ENCODE measurements around the gene PCNX2. TPM values are rescaled to one million over a fixed set of nuclear protein-coding genes. Genes with fewer than 3 reads are reported as not detected.

Gene PCNX2
- total RNA-seq, 2 experiments from 2014 or later: 46.4 to 49.4 TPM

GRCh38 chr1:233323718-233324117 lies 28.2 kb upstream of the PCNX2 start:
- intact Hi-C loops (cut with DNase I, micrococcal nuclease): loop anchor here in 1 of 2 experiments (2.0 to 10.0 kb wide), 2 partner anchors 27 to 379 kb away; no protein-coding TSS in a partner anchor
- Histone ChIP-seq H3K9me3 (ENCODE audit: control insufficient read depth in 1 of 2, insufficient read depth in 1 of 2, low read length in 2 of 2) (no peaks in the 10 kb centered on the region), H3K36me3 (ENCODE audit: insufficient read depth, low read length) (no peaks in the 10 kb centered on the region), H3K4me3 (ENCODE audit: low read length) (no peak overlapping the region), H3K4me1 (ENCODE audit: insufficient read depth, low read length) (peaks cover 7% of the 10 kb centered on the region), H3K27me3 (ENCODE audit: control insufficient read depth in 1 of 2, insufficient read depth in 2 of 2, low read length in 2 of 2) (no peaks in the 10 kb centered on the region), H3K27ac (ENCODE audit: low read depth in 1 of 2, low read length in 2 of 2) (no peak overlapping the region)
- H3K27me3 Mint-ChIP-seq: peaks cover 6% of the 10 kb centered on the region
- peaks cover 6% of the 10 kb centered on the region for H3K4me1 Mint-ChIP-seq (ENCODE audit: low read depth)
- no peak overlapping the region for H3K4me3 Mint-ChIP-seq
- ATAC-seq (ENCODE audit: poor library complexity) (no peak), DNase-seq (no peak)
- H3K9me3 Mint-ChIP-seq: no peaks in the 10 kb centered on the region
- TF ChIP-seq CTCF (IDR thresholded peaks at IDR 0.05): no peak
- no peak overlapping the region for H3K27ac Mint-ChIP-seq
- CTCF ChIA-PET: no interaction called here
- POLR2A ChIA-PET: no interaction called here
- H3K36me3 Mint-ChIP-seq (ENCODE audit: low read depth): no peaks in the 10 kb centered on the region

- Histone ChIP-seq H3K27me3 (ENCODE audit: control insufficient read depth in 1 of 2, insufficient read depth in 2 of 2, low read length in 2 of 2) (peaks cover 0 to 4% of the 10 kb centered on the region in 2 experiments), H3K4me3 (ENCODE audit: low read length) (no peak overlapping the region), H3K27ac (ENCODE audit: low read depth in 1 of 2, low read length in 2 of 2) (no peak overlapping the region), H3K4me1 (ENCODE audit: insufficient read depth, low read length) (no peaks in the 10 kb centered on the region), H3K9me3 (ENCODE audit: control insufficient read depth in 1 of 2, insufficient read depth in 1 of 2, low read length in 2 of 2) (no peaks in the 10 kb centered on the region), H3K36me3 (ENCODE audit: insufficient read depth, low read length) (no peaks in the 10 kb centered on the region)
- no peak overlapping the region for H3K27ac Mint-ChIP-seq
- ATAC-seq (ENCODE audit: poor library complexity) (no peak), DNase-seq (no peak)
- H3K4me1 Mint-ChIP-seq (ENCODE audit: low read depth): no peaks in the 10 kb centered on the region
- ChIA-PET CTCF (no interaction called here), POLR2A (interaction anchor here (0.6 kb wide), 1 partner anchor 109 kb away, joined by 3 read pairs; no protein-coding TSS in a partner anchor)
- H3K4me3 Mint-ChIP-seq: no peak overlapping the region
- no peaks in the 10 kb centered on the region for H3K36me3 Mint-ChIP-seq (ENCODE audit: low read depth)
- no peak for TF ChIP-seq CTCF (IDR thresholded peaks at IDR 0.05)
- intact Hi-C loops (cut with DNase I, micrococcal nuclease): loop anchor here in 1 of 2 experiments (10.0 kb wide), 1 partner anchor 375 kb away; no protein-coding TSS in a partner anchor
- H3K27me3 Mint-ChIP-seq: peaks cover 8% of the 10 kb centered on the region
- H3K9me3 Mint-ChIP-seq: no peaks in the 10 kb centered on the region
These were observed 24.5 kb upstream of the PCNX2 start for GRCh38 chr1:233320023-233320422.

GRCh38 chr1:233319272-233319671 lies 23.7 kb upstream of the PCNX2 start:
- ChIA-PET CTCF (no interaction called here), POLR2A (interaction anchor here (0.6 kb wide), 1 partner anchor 108 kb away, joined by 3 read pairs; no protein-coding TSS in a partner anchor)
- Mint-ChIP-seq H3K4me3 (no peak overlapping the region), H3K36me3 (ENCODE audit: low read depth) (no peaks in the 10 kb centered on the region), H3K9me3 (no peaks in the 10 kb centered on the region), H3K4me1 (ENCODE audit: low read depth) (no peaks in the 10 kb centered on the region), H3K27ac (no peak overlapping the region), H3K27me3 (peaks cover 8% of the 10 kb centered on the region)
- no peak for TF ChIP-seq CTCF (IDR thresholded peaks at IDR 0.05)
- ATAC-seq (ENCODE audit: poor library complexity) (no peak), DNase-seq (no peak)
- Histone ChIP-seq H3K27me3 (ENCODE audit: control insufficient read depth in 1 of 2, insufficient read depth in 2 of 2, low read length in 2 of 2) (peaks cover 0 to 4% of the 10 kb centered on the region in 2 experiments), H3K4me1 (ENCODE audit: insufficient read depth, low read length) (no peaks in the 10 kb centered on the region), H3K4me3 (ENCODE audit: low read length) (no peak overlapping the region), H3K27ac (ENCODE audit: low read depth in 1 of 2, low read length in 2 of 2) (no peak overlapping the region), H3K9me3 (ENCODE audit: control insufficient read depth in 1 of 2, insufficient read depth in 1 of 2, low read length in 2 of 2) (no peaks in the 10 kb centered on the region), H3K36me3 (ENCODE audit: insufficient read depth, low read length) (no peaks in the 10 kb centered on the region)
- intact Hi-C loops (cut with DNase I, micrococcal nuclease): no loop called here
